Hepatocyte (in vitro differentiated cells): ENCODE data around the gene PDGFRB. TPM values are rescaled to one million over a fixed set of nuclear protein-coding genes. Genes with fewer than 3 reads are reported as not detected.

Experiments
- DNase-seq: peaks from one replicate; pipeline ENCODE4 v3.0.0-alpha.2; 2016; ENCODE audit warnings: low spot score
- H2AFZ ChIP-seq: fragments of 200-600 bp; sonication (generic); 2 replicates; pipeline ENCODE4 v1.6.0; 2016; ENCODE audit warnings: antibody characterized with exemption, mild to moderate bottlenecking
- H3K27ac ChIP-seq: fragments of 200-600 bp; sonication (generic); 2 replicates; pipeline ENCODE4 v1.5.1; 2016; ENCODE audit warnings: mild to moderate bottlenecking
- H3K27me3 ChIP-seq: fragments of 200-600 bp; sonication (generic); 2 replicates; pipeline ENCODE4 v1.6.1; 2016
- H3K36me3 ChIP-seq: fragments of 200-600 bp; sonication (generic); replicated peaks from 2 replicates; pipeline ENCODE4 v1.5.1; 2016; ENCODE audit warnings: low read depth; ENCODE audit not compliant: insufficient read depth
- H3K4me1 ChIP-seq: fragments of 200-600 bp; sonication (generic); 2 replicates; pipeline ENCODE4 v1.5.1; 2016; ENCODE audit warnings: mild to moderate bottlenecking, moderate library complexity; ENCODE audit not compliant: insufficient read depth
- H3K4me2 ChIP-seq: fragments of 200-600 bp; sonication (generic); 2 replicates; pipeline ENCODE4 v1.6.0; 2016
- H3K4me3 ChIP-seq: fragments of 200-600 bp; sonication (generic); 2 replicates; pipeline ENCODE4 v1.5.1; 2016; ENCODE audit warnings: mild to moderate bottlenecking
- H3K79me2 ChIP-seq: fragments of 200-600 bp; sonication (generic); 2 replicates; pipeline ENCODE4 v1.6.0; 2017; ENCODE audit warnings: mild to moderate bottlenecking
- H3K9me2 ChIP-seq: fragments of 200-600 bp; sonication (generic); replicated peaks from 2 replicates; pipeline ENCODE4 v1.6.0; 2017; ENCODE audit warnings: mild to moderate bottlenecking; ENCODE audit not compliant: insufficient read depth
- H3K9me3 ChIP-seq: fragments of 200-600 bp; sonication (generic); 2 replicates; pipeline ENCODE4 v1.5.1; 2016; ENCODE audit warnings: low read depth, mild to moderate bottlenecking
- H4K20me1 ChIP-seq: fragments of 200-600 bp; sonication (generic); 2 replicates; pipeline ENCODE4 v1.6.0; 2016; ENCODE audit warnings: mild to moderate bottlenecking; ENCODE audit not compliant: insufficient read depth, poor library complexity, severe bottlenecking
- CTCF ChIP-seq: fragments of 200-600 bp; sonication (generic); IDR thresholded peaks from 2 replicates; pipeline ENCODE4 v1.5.1; 2016; ENCODE audit warnings: antibody characterized with exemption, mild to moderate bottlenecking; ENCODE audit not compliant: poor library complexity
- EZH2 ChIP-seq: fragments of 200-600 bp; sonication (generic); IDR thresholded peaks from 2 replicates; pipeline ENCODE4 v1.6.1; 2016; ENCODE audit warnings: antibody characterized with exemption, mild to moderate bottlenecking, borderline replicate concordance
- EZH2phosphoT487 ChIP-seq: fragments of 200-600 bp; sonication (generic); IDR thresholded peaks from one replicate; pipeline ENCODE4 v1.6.1; 2018; ENCODE audit warnings: antibody characterized with exemption, mild to moderate bottlenecking, low read depth, moderate library complexity; ENCODE audit not compliant: unreplicated experiment, severe bottlenecking
- WGBS: methylation state at CpG from one replicate; pipeline ENCODE4 v1.1.6; 2016; ENCODE audit warnings: low lambda C conversion rate; ENCODE audit errors: missing lambda C conversion rate; 5-methylcytosine and 5-hydroxymethylcytosine counted together
- polyA plus RNA-seq: library from polyadenylated mRNA; unstranded; fragments of >200 nt; fragmentation: Nextera tagmentation; extraction: Ambion mirVana; gene quantifications from 2 replicates; pipeline ENCODE4 v1.2.1, GENCODE V29; 2016
- total RNA-seq: library from RNA; depleted of rRNA; stranded (reverse); fragments of >200 nt; gene quantifications from 2 replicates; pipeline ENCODE4 v1.2.3, GENCODE V29; 2014

Gene PDGFRB
- total and polyA plus RNA-seq, 2 experiments from 2014 or later: 55.1 to 55.2 TPM

GRCh38 chr5:150126199-150126920 is 29.3 kb downstream of the PDGFRB start:
- no peaks in the 10 kb centered on the region for H3K79me2 ChIP-seq
- no peaks in the 10 kb centered on the region for H3K36me3 ChIP-seq
- no peak overlapping the region for H3K27ac ChIP-seq
- peaks cover 9% of the 10 kb centered on the region for H3K4me1 ChIP-seq
- H3K4me2 ChIP-seq: no peak overlapping the region
- H3K4me3 ChIP-seq: no peak overlapping the region
- no peaks in the 10 kb centered on the region for H3K9me3 ChIP-seq
- DNase-seq: no peak
- no peaks in the 10 kb centered on the region for H3K27me3 ChIP-seq
- 92% methylated on average over 10 of the region's 10 CpGs for WGBS
- H4K20me1 ChIP-seq: no peaks in the 10 kb centered on the region
- TF ChIP-seq EZH2phosphoT487: no peak
- no peak for TF ChIP-seq CTCF
- no peak for TF ChIP-seq EZH2
- H2AFZ ChIP-seq: no peak overlapping the region
- H3K9me2 ChIP-seq: no peaks in the 10 kb centered on the region

- H2AFZ ChIP-seq: no peak overlapping the region
- no peak overlapping the region for H3K4me3 ChIP-seq
- H3K9me3 ChIP-seq: no peaks in the 10 kb centered on the region
- 92% methylated on average over 10 of the region's 10 CpGs for WGBS
- H3K4me2 ChIP-seq: no peak overlapping the region
- H3K4me1 ChIP-seq: peaks cover 7% of the 10 kb centered on the region
- no peaks in the 10 kb centered on the region for H3K79me2 ChIP-seq
- H3K36me3 ChIP-seq: no peaks in the 10 kb centered on the region
- H4K20me1 ChIP-seq: no peaks in the 10 kb centered on the region
- DNase-seq: no peak
- TF ChIP-seq CTCF (no peak), EZH2phosphoT487 (no peak), EZH2 (no peak)
- H3K27ac ChIP-seq: no peak overlapping the region
- no peaks in the 10 kb centered on the region for H3K9me2 ChIP-seq
- H3K27me3 ChIP-seq: no peaks in the 10 kb centered on the region
These were observed 30.3 kb downstream of the PDGFRB start for GRCh38 chr5:150125334-150125733.

GRCh38 chr5:150124596-150124995 is 31.0 kb downstream of the PDGFRB start:
- Histone ChIP-seq H2AFZ (no peak overlapping the region), H3K9me3 (no peaks in the 10 kb centered on the region), H3K4me3 (no peak overlapping the region), H3K79me2 (no peaks in the 10 kb centered on the region), H3K27me3 (no peaks in the 10 kb centered on the region), H4K20me1 (no peaks in the 10 kb centered on the region), H3K27ac (no peak overlapping the region), H3K36me3 (no peaks in the 10 kb centered on the region), H3K4me2 (no peak overlapping the region), H3K9me2 (no peaks in the 10 kb centered on the region), H3K4me1 (peaks cover 4% of the 10 kb centered on the region)
- no peak for TF ChIP-seq EZH2
- no peak for TF ChIP-seq CTCF
- no peak for TF ChIP-seq EZH2phosphoT487
- DNase-seq: no peak
- 93% methylated on average over 5 of the region's 8 CpGs for WGBS
